ENCODE results near the gene TBK1. TPM values are rescaled to one million over a fixed set of nuclear protein-coding genes. Genes with fewer than 3 reads are reported as not detected.

The TBK1 gene
- total and polyA plus RNA-seq, 2 of the 13 experiments (the other 11 are each of a cell fraction or from before 2014, with no cell fraction given), result 10.3 to 25.2 TPM

DNA sequence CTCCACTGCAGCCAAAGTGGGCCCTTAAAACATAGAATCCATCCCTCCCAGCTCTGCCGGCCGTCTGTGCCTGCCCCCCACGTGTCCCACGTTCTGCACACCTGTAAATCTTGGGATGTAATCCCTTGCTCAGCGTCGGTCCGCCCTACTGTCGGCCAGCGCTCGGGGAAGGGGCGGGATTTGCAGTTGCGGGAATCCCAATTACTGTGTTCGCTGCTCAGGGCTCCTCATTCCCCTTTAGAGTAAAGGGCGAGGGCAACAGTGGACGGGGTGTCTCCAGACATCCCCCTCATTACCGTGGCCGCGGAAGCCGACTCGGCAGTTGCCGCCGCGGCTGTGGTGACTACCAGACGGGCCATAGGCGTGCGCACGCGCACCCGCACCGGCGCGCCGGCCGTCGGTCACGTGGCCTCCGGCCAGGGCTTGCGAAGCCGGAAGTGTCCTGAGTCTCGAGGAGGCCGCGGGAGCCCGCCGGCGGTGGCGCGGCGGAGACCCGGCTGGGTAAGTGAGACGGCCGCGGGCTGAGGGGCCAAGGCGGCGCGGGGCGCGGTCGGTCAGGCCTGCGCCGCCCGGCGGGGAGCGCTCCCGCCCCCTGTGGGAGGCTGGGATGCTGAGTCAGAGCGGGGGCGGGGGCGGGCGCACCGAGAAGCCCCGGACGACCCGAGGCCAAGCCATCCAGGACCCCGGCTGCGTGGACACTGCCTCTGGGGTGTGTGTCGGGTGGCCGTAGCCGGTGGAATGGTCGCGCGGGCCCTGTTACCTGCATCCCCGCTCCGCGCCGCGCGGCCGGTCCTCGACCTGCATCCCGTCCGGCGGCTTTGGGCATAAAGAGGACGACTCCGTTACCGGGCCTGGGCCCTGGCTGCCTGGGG is at the start of gene TBK1 (continued):
- TF ChIP-seq, protein P1, sequence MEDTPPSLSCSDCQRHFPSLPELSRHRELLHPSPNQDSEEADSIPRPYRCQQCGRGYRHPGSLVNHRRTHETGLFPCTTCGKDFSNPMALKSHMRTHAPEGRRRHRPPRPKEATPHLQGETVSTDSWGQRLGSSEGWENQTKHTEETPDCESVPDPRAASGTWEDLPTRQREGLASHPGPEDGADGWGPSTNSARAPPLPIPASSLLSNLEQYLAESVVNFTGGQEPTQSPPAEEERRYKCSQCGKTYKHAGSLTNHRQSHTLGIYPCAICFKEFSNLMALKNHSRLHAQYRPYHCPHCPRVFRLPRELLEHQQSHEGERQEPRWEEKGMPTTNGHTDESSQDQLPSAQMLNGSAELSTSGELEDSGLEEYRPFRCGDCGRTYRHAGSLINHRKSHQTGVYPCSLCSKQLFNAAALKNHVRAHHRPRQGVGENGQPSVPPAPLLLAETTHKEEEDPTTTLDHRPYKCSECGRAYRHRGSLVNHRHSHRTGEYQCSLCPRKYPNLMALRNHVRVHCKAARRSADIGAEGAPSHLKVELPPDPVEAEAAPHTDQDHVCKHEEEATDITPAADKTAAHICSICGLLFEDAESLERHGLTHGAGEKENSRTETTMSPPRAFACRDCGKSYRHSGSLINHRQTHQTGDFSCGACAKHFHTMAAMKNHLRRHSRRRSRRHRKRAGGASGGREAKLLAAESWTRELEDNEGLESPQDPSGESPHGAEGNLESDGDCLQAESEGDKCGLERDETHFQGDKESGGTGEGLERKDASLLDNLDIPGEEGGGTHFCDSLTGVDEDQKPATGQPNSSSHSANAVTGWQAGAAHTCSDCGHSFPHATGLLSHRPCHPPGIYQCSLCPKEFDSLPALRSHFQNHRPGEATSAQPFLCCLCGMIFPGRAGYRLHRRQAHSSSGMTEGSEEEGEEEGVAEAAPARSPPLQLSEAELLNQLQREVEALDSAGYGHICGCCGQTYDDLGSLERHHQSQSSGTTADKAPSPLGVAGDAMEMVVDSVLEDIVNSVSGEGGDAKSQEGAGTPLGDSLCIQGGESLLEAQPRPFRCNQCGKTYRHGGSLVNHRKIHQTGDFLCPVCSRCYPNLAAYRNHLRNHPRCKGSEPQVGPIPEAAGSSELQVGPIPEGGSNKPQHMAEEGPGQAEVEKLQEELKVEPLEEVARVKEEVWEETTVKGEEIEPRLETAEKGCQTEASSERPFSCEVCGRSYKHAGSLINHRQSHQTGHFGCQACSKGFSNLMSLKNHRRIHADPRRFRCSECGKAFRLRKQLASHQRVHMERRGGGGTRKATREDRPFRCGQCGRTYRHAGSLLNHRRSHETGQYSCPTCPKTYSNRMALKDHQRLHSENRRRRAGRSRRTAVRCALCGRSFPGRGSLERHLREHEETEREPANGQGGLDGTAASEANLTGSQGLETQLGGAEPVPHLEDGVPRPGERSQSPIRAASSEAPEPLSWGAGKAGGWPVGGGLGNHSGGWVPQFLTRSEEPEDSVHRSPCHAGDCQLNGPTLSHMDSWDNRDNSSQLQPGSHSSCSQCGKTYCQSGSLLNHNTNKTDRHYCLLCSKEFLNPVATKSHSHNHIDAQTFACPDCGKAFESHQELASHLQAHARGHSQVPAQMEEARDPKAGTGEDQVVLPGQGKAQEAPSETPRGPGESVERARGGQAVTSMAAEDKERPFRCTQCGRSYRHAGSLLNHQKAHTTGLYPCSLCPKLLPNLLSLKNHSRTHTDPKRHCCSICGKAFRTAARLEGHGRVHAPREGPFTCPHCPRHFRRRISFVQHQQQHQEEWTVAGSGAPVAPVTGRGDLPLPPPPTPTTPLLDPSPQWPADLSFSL (CRISPR knock-in tag; IDR thresholded peaks at IDR 0.05), result no peak
- TF ChIP-seq ZMAT3 (CRISPR knock-in tag; conservative IDR thresholded peaks at IDR 0.05), result no peak; the same call in 1 of the 2 replicates
- no peak for TF ChIP-seq MAFF (IDR thresholded peaks at IDR 0.05; ENCODE audit: low read depth, low read length)
- no peak for TF ChIP-seq STAG1 (CRISPR knock-in tag; IDR thresholded peaks at IDR 0.05)
- TF ChIP-seq, protein P2, sequence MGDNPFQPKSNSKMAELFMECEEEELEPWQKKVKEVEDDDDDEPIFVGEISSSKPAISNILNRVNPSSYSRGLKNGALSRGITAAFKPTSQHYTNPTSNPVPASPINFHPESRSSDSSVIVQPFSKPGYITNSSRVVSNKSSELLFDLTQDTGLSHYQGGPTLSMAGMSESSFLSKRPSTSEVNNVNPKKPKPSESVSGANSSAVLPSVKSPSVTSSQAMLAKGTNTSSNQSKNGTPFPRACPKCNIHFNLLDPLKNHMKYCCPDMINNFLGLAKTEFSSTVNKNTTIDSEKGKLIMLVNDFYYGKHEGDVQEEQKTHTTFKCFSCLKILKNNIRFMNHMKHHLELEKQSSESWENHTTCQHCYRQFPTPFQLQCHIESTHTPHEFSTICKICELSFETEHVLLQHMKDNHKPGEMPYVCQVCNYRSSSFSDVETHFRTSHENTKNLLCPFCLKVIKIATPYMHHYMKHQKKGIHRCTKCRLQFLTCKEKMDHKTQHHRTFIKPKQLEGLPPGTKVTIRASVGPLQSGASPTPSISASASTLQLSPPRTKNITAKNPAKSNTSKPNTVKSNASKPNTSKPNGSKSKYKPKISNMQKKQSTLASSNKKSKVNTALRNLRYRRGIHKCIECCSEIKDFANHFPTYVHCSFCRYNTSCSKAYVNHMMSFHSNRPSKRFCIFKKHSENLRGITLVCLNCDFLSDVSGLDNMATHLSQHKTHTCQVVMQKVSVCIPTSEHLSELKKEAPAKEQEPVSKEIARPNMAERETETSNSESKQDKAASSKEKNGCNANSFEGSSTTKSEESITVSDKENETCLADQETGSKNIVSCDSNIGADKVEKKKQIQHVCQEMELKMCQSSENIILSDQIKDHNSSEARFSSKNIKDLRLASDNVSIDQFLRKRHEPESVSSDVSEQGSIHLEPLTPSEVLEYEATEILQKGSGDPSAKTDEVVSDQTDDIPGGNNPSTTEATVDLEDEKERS (CRISPR knock-in tag; IDR thresholded peaks at IDR 0.05), result peak; percentile 35; the same call in 1 of the 2 replicates
- no peak for TF ChIP-seq HHEX (CRISPR knock-in tag; IDR thresholded peaks at IDR 0.05)
- TF ChIP-seq WIZ (CRISPR knock-in tag; IDR thresholded peaks at IDR 0.05), result no peak
- TF ChIP-seq, protein P3, sequence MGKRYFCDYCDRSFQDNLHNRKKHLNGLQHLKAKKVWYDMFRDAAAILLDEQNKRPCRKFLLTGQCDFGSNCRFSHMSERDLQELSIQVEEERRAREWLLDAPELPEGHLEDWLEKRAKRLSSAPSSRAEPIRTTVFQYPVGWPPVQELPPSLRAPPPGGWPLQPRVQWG (CRISPR knock-in tag; IDR thresholded peaks at IDR 0.05; ENCODE audit: borderline replicate concordance, low read depth), result no peak
- no peak for TF ChIP-seq HMGA1 (CRISPR knock-in tag; conservative IDR thresholded peaks at IDR 0.05)
- no peak for TF ChIP-seq ZNF17 (CRISPR knock-in tag; IDR thresholded peaks at IDR 0.05)
- no peak for TF ChIP-seq PRPF4 (IDR thresholded peaks at IDR 0.05; ENCODE audit: low read depth, low read length, poor library complexity, severe bottlenecking)
